DMS153 treated with DMSO at 0.1 percent for 48 hours (cell line): ENCODE measurements around the gene DHCR24.

Experiments used
- DNase-seq: peaks from one replicate; lab custom pipeline; 2025; ENCODE audit not compliant: unreplicated experiment; lab: John Stamatoyannopoulos, UW

The DHCR24 gene

GRCh38 chr1:54865238-54866073 is 21.5 kb downstream of the DHCR24 start:
- no peak for DNase-seq

GRCh38 chr1:54864460-54865208 is 22.4 kb downstream of the DHCR24 start:
- no peak for DNase-seq

GRCh38 chr1:54863267-54863665 is 23.7 kb downstream of the DHCR24 start:
- no peak for DNase-seq

- DNase-seq = no peak
Observed at GRCh38 chr1:54861070-54861761, 25.8 kb downstream of the DHCR24 start.

GRCh38 chr1:54859700-54860391 is 27.1 kb downstream of the DHCR24 start:
- DNase-seq = no peak

GRCh38 chr1:54857746-54858561 is 29.0 kb downstream of the DHCR24 start:
- no peak for DNase-seq

- no peak for DNase-seq
Observed at GRCh38 chr1:54857141-54857540, 29.9 kb downstream of the DHCR24 start.

GRCh38 chr1:54854381-54855020 is 32.5 kb downstream of the DHCR24 start:
- no peak for DNase-seq

- DNase-seq = no peak
Observed at GRCh38 chr1:54853793-54854370, 33.1 kb downstream of the DHCR24 start.

- no peak for DNase-seq
Observed at GRCh38 chr1:54853096-54853792, 33.8 kb downstream of the DHCR24 start.

- DNase-seq = no peak
Observed at GRCh38 chr1:54851936-54852524, 35.0 kb downstream of the DHCR24 start.

GRCh38 chr1:54851406-54851805 is 35.6 kb downstream of the DHCR24 start:
- no peak for DNase-seq

- no peak for DNase-seq
Observed at GRCh38 chr1:54850737-54851136, 36.3 kb downstream of the DHCR24 start.

- no peak for DNase-seq
Observed at GRCh38 chr1:54850069-54850730, 36.8 kb downstream of the DHCR24 start.

GRCh38 chr1:54849219-54850068 is 37.6 kb downstream of the DHCR24 start:
- DNase-seq = no peak

- DNase-seq = no peak
Observed at GRCh38 chr1:54848134-54848948, 38.7 kb downstream of the DHCR24 start.
